HCT116 (cell line): ENCODE data around the gene CBX4. TPM values are rescaled to one million over a fixed set of nuclear protein-coding genes. Genes with fewer than 3 reads are reported as not detected.

Experiments
- ATAC-seq: fragments of 200-7000 bp; cut with Tn5 transposase; 2 replicates; pipeline ENCODE4 v1.9.1; 2020; ENCODE audit warnings: mild to moderate bottlenecking, moderate library complexity
- BruUV-seq: library from RNA; stranded (reverse); fragments of 400-500 nt; replicated peaks from 2 replicates; lab custom pipeline; 2021; lab: Mats Ljungman, UMichigan
- CTCF ChIA-PET: fragments of 300-600 bp; sonication (Branson Sonifier 250); formaldehyde crosslinking; loops from one replicate; lab custom pipeline; 2021; ENCODE audit warnings: antibody characterized with exemption; lab: Charles Lee
- POLR2A ChIA-PET: fragments of 300-600, 350-600 bp; sonication (Branson Sonifier 250); formaldehyde crosslinking; loops from one replicate; lab custom pipeline; 2021; ENCODE audit warnings: antibody characterized with exemption; lab: Charles Lee
- RAD21 ChIA-PET, 2 experiments: fragments of 300-600 bp; sonication (Branson Sonifier 250); formaldehyde crosslinking; loops; one replicate each; lab custom pipeline; 2023; ENCODE audit warnings: low total read pairs in 2 of 2; ENCODE audit not compliant: uncharacterized antibody in 2 of 2, unreplicated experiment in 2 of 2, low non-redundant PET in 1 of 2; lab: Charles Lee
- DNase-seq: peaks from one replicate; pipeline ENCODE4 v3.0.0-alpha.2; 2010; ENCODE audit warnings: low read depth, low spot score
- H2AFZ ChIP-seq: fragments of 200-600 bp; shearing (Covaris generic), sonication (generic); 2 replicates; pipeline ENCODE4 v1.6.1; 2017; ENCODE audit warnings: low read depth, mixed run types, mixed read lengths, antibody characterized with exemption, low read length; ENCODE audit not compliant: poor library complexity, severe bottlenecking
- H3K27ac ChIP-seq: 2 replicates; pipeline ENCODE4 v1.5.1; 2012; ENCODE audit warnings: low read depth, low read length
- H3K27me3 ChIP-seq: fragments of 200-600 bp; sonication (generic); 2 replicates; pipeline ENCODE4 v1.6.1; 2016; ENCODE audit warnings: mixed run types, low read length, mixed read lengths; ENCODE audit not compliant: insufficient read depth
- H3K36me3 ChIP-seq, 2 experiments: fragments of 200-500 bp in 1 of 2; fragments of 200-600 bp in 1 of 2; sonication (Bioruptor generic) in 1 of 2; sonication (generic) in 1 of 2; 2 replicates each; pipeline versions ENCODE4 v1.5.1 to v1.6.1; 2014 to 2016; ENCODE audit warnings: low read length in 2 of 2, inconsistent platforms in 1 of 2, mixed read lengths in 1 of 2, mixed run types in 1 of 2; ENCODE audit not compliant: insufficient read depth in 2 of 2, control insufficient read depth in 1 of 2
- H3K4me1 ChIP-seq, 2 experiments: fragments of 200-600 bp in 1 of 2; sonication (generic) in 1 of 2; 2 replicates each; pipeline versions ENCODE4 v1.5.1 to v1.6.1; 2012 to 2017; ENCODE audit warnings: low read length in 2 of 2, inconsistent platforms in 1 of 2, mild to moderate bottlenecking in 1 of 2, mixed read lengths in 1 of 2, mixed run types in 1 of 2, moderate library complexity in 1 of 2; ENCODE audit not compliant: insufficient read depth in 2 of 2, control insufficient read depth in 1 of 2
- H3K4me2 ChIP-seq: fragments of 200-600 bp; sonication (generic); 2 replicates; pipeline ENCODE4 v1.6.1; 2017; ENCODE audit warnings: mixed run types, low read length, mixed read lengths
- H3K4me3 ChIP-seq, 2 experiments: fragments of 200-600 bp in 1 of 2; sonication (generic) in 1 of 2; replicated peaks in 1 of 2; 2 replicates each; pipeline ENCODE4 v1.5.1; 2011 to 2016; ENCODE audit warnings: low read length in 2 of 2, control low read depth in 1 of 2, low read depth in 1 of 2, mild to moderate bottlenecking in 1 of 2, mixed read lengths in 1 of 2, mixed run types in 1 of 2
- H3K79me2 ChIP-seq: fragments of 200-600 bp; sonication (generic); 2 replicates; pipeline ENCODE4 v1.6.1; 2017; ENCODE audit warnings: mild to moderate bottlenecking, mixed run types, low read length, moderate library complexity, mixed read lengths; ENCODE audit not compliant: insufficient read depth
- H3K9ac ChIP-seq: fragments of 200-600 bp; sonication (generic); 2 replicates; pipeline ENCODE4 v1.6.1; 2016; ENCODE audit warnings: low read length, mixed read lengths
- H3K9me2 ChIP-seq: fragments of 200-600 bp; sonication (generic), shearing (Covaris generic); 2 replicates; pipeline ENCODE4 v1.6.1; 2017; ENCODE audit warnings: mixed run types, mild to moderate bottlenecking, moderate library complexity; ENCODE audit not compliant: insufficient read depth
- H3K9me3 ChIP-seq, 2 experiments: fragments of 200-500 bp in 1 of 2; fragments of 200-600 bp in 1 of 2; sonication (Bioruptor generic) in 1 of 2; sonication (generic) in 1 of 2; 2 replicates each; pipeline ENCODE4 v1.6.1; 2014 to 2017; ENCODE audit warnings: low read length in 2 of 2, mixed read lengths in 2 of 2, inconsistent platforms in 1 of 2, low read depth in 1 of 2, mild to moderate bottlenecking in 1 of 2, mixed run types in 1 of 2, moderate library complexity in 1 of 2; ENCODE audit not compliant: control insufficient read depth in 1 of 2, insufficient read depth in 1 of 2
- H4K20me1 ChIP-seq: fragments of 200-600 bp; sonication (generic), shearing (Covaris generic); 2 replicates; pipeline ENCODE4 v1.6.1; 2017; ENCODE audit warnings: mixed run types, mild to moderate bottlenecking, moderate library complexity; ENCODE audit not compliant: insufficient read depth
- EGR1 ChIP-seq: IDR thresholded peaks from 2 replicates; pipeline ENCODE4 v1.6.1; 2012; ENCODE audit warnings: low read depth
- EZH2phosphoT487 ChIP-seq: fragments of 200-600 bp; IDR thresholded peaks from 2 replicates; pipeline ENCODE4 v1.6.1; 2018; ENCODE audit warnings: antibody characterized with exemption, borderline replicate concordance
- FOSL1 ChIP-seq: IDR thresholded peaks from 2 replicates; pipeline ENCODE4 v1.6.1; 2012; ENCODE audit warnings: low read depth
- POLR2AphosphoS5 ChIP-seq: IDR thresholded peaks from 2 replicates; pipeline ENCODE4 v1.6.1; 2011; ENCODE audit warnings: mild to moderate bottlenecking, low read depth, low read length, moderate library complexity
- SP1 ChIP-seq: IDR thresholded peaks from 2 replicates; pipeline ENCODE4 v1.6.1; 2012; ENCODE audit warnings: low read depth
- YY1 ChIP-seq: IDR thresholded peaks from 2 replicates; pipeline ENCODE4 v1.6.1; 2011; ENCODE audit warnings: low read length, low read depth, moderate library complexity, mild to moderate bottlenecking; ENCODE audit not compliant: insufficient replicate concordance; ENCODE audit errors: extremely low read depth
- ZNF274 ChIP-seq: fragments of 200-500 bp; sonication (Bioruptor generic); IDR thresholded peaks from 2 replicates; pipeline ENCODE4 v1.6.1; 2014; ENCODE audit warnings: mild to moderate bottlenecking, low read depth, low read length, inconsistent platforms
- intact Hi-C: fragments of 100-400 bp; cut with micrococcal nuclease; formaldehyde crosslinking; loops from 2 replicates; pipeline ENCODE4 v1.10.0; 2022
- total RNA-seq: library from RNA; stranded (reverse); gene quantifications from one replicate; pipeline ENCODE4 v1.2.1, GENCODE V29; 2021; ENCODE audit not compliant: unreplicated experiment
- TF ChIP-seq, protein P1 (sequence below), 3 experiments: fragments of 200-600 bp in 1 of 3; sonication (generic) in 1 of 3; IDR thresholded peaks in 2 of 3; conservative IDR thresholded peaks in 1 of 3; 2 replicates each; pipeline ENCODE4 v1.5.1; 2012 to 2017; ENCODE audit warnings: low read depth in 2 of 3, low read length in 2 of 3, antibody characterized with exemption in 1 of 3, borderline replicate concordance in 1 of 3, control low read depth in 1 of 3, mild to moderate bottlenecking in 1 of 3, mixed read lengths in 1 of 3, mixed run types in 1 of 3, moderate library complexity in 1 of 3; ENCODE audit not compliant: insufficient read depth in 1 of 3
- TF ChIP-seq, protein P2 (sequence below): IDR thresholded peaks from 2 replicates; pipeline ENCODE4 v1.6.1; 2012; ENCODE audit warnings: low read depth

Gene CBX4
- total RNA-seq, 1 experiment from 2014 or later = 60.9 TPM

DNA sequence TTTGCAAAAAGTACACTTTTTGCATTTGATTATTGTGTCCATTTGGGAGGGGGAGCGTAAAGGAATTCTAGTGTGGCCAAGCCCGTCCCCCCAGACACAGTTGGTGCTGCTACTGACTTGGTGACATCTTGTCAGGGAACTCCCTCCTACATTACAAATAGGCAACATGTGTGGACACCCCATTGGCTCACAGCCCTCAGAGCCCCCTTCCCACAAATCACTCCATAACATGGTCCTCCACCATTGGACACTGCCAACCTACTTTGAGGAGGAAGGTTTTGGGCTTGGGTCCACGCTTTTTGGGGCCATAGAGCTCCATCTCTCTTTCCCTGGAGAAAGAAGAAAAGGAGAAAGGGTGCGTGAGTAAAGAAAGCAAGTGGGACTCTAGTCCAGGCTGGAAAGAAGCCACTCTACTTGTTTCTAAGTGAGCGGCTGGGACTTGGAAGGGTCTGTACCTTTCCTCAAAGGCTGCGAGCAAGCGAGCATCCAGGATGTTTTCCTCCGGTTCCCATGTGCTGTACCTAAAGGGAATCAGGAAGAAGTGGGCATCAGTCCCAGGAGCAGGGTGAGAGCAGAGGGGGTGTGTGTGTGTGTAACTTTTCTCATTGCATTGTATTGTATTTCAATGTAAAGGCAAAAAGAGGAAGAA is 43.3 kb downstream of the CBX4 start:
- no peaks in the 10 kb centered on the region for H3K27me3 ChIP-seq
- ATAC-seq = no peak
- ChIA-PET POLR2A (interaction anchor here (1.4 to 2.6 kb wide), 3 partner anchors 9 to 56 kb away, joined by 3 to 22 read pairs (median 5); partner anchors contain the start of gene CBX4), CTCF (interaction anchor here (1.5 to 2.0 kb wide), 3 partner anchors 12 to 213 kb away, joined by 9 to 13 read pairs (median 11); partner anchors contain the start of gene CBX4), RAD21 (interaction anchor here in 1 of 2 experiments (1.4 kb wide), 1 partner anchor 43 kb away, joined by 10 read pairs; the partner anchor contains the start of gene CBX4)
- H3K4me3 ChIP-seq = peak overlapping the region; percentile 80 to 92
- peaks cover 10 to 18% of the 10 kb centered on the region in 2 experiments; a peak in 2 of 4 replicates for H3K36me3 ChIP-seq
- peak overlapping the region; percentile 91 for H3K9ac ChIP-seq
- intact Hi-C loops = no loop called here
- peaks cover 36 to 52% of the 10 kb centered on the region in 2 experiments for H3K4me1 ChIP-seq
- H3K79me2 ChIP-seq = peaks cover 18% of the 10 kb centered on the region; the same call in 1 of the 2 replicates
- H3K4me2 ChIP-seq = peak overlapping the region; percentile 93
- no peaks in the 10 kb centered on the region for H4K20me1 ChIP-seq
- TSS peak; percentile 90 for BruUV-seq
- no peaks in the 10 kb centered on the region for H3K9me2 ChIP-seq
- H3K27ac ChIP-seq = peak overlapping the region; percentile 90
- no peak overlapping the region for H2AFZ ChIP-seq
- H3K9me3 ChIP-seq = no peaks in the 10 kb centered on the region
- no peak for DNase-seq
- TF ChIP-seq POLR2AphosphoS5 (no peak), SP1 (no peak), EZH2phosphoT487 (no peak), YY1 (no peak), ZNF274 (no peak), FOSL1 (no peak), EGR1 (no peak)
- TF ChIP-seq, protein P1, sequence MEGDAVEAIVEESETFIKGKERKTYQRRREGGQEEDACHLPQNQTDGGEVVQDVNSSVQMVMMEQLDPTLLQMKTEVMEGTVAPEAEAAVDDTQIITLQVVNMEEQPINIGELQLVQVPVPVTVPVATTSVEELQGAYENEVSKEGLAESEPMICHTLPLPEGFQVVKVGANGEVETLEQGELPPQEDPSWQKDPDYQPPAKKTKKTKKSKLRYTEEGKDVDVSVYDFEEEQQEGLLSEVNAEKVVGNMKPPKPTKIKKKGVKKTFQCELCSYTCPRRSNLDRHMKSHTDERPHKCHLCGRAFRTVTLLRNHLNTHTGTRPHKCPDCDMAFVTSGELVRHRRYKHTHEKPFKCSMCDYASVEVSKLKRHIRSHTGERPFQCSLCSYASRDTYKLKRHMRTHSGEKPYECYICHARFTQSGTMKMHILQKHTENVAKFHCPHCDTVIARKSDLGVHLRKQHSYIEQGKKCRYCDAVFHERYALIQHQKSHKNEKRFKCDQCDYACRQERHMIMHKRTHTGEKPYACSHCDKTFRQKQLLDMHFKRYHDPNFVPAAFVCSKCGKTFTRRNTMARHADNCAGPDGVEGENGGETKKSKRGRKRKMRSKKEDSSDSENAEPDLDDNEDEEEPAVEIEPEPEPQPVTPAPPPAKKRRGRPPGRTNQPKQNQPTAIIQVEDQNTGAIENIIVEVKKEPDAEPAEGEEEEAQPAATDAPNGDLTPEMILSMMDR (IDR thresholded peaks at IDR 0.05 in 2 of 3, conservative IDR thresholded peaks at IDR 0.05 in 1 of 3; ENCODE audit: borderline replicate concordance in 1 of 3, insufficient read depth in 1 of 3, low read depth in 2 of 3, low read length in 2 of 3) = no peak
- TF ChIP-seq, protein P2, sequence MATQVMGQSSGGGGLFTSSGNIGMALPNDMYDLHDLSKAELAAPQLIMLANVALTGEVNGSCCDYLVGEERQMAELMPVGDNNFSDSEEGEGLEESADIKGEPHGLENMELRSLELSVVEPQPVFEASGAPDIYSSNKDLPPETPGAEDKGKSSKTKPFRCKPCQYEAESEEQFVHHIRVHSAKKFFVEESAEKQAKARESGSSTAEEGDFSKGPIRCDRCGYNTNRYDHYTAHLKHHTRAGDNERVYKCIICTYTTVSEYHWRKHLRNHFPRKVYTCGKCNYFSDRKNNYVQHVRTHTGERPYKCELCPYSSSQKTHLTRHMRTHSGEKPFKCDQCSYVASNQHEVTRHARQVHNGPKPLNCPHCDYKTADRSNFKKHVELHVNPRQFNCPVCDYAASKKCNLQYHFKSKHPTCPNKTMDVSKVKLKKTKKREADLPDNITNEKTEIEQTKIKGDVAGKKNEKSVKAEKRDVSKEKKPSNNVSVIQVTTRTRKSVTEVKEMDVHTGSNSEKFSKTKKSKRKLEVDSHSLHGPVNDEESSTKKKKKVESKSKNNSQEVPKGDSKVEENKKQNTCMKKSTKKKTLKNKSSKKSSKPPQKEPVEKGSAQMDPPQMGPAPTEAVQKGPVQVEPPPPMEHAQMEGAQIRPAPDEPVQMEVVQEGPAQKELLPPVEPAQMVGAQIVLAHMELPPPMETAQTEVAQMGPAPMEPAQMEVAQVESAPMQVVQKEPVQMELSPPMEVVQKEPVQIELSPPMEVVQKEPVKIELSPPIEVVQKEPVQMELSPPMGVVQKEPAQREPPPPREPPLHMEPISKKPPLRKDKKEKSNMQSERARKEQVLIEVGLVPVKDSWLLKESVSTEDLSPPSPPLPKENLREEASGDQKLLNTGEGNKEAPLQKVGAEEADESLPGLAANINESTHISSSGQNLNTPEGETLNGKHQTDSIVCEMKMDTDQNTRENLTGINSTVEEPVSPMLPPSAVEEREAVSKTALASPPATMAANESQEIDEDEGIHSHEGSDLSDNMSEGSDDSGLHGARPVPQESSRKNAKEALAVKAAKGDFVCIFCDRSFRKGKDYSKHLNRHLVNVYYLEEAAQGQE = no peak
- TF ChIP-seq, all 23 proteins: peak for 0
